Adrenal gland (tissue), 12 donors: ENCODE data around the gene SMAD3. TPM values are rescaled to one million over a fixed set of nuclear protein-coding genes. Genes with fewer than 3 reads are reported as not detected.
A peak's percentile ranks its signal among the peaks of the same experiment; 100 is the strongest.

Experiments used
- DNase-seq, 7 donors: peaks; one replicate each; pipeline ENCODE4 v3.0.0-alpha.2; 2019 to 2020
- H3K27ac ChIP-seq, 5 donors: fragments of 200-600 bp; sonication (generic) in 4 of 5; 1 replicate in 3 of 5; 2 replicates in 2 of 5; pipeline versions ENCODE4 v1.5.1 to v1.8.0; 2016 to 2020; ENCODE audit warnings: mild to moderate bottlenecking in 1 of 5
- H3K27me3 ChIP-seq: fragments of 200-600 bp; 2 replicates; pipeline ENCODE4 v1.8.0; 2021
- H3K36me3 ChIP-seq, 2 donors: fragments of 200-600 bp; replicated peaks in 1 of 2; 1 replicate in 1 of 2; 2 replicates in 1 of 2; pipeline versions ENCODE4 v1.5.1 to v1.8.0; 2018 to 2022
- H3K4me1 ChIP-seq, 2 donors: fragments of 200-600 bp; replicated peaks in 1 of 2; 1 replicate in 1 of 2; 2 replicates in 1 of 2; pipeline versions ENCODE4 v1.5.1 to v1.8.0; 2018 to 2021
- H3K4me3 ChIP-seq, 4 donors: fragments of 200-600 bp; sonication (generic) in 3 of 4; one replicate each; pipeline ENCODE4 v1.5.1; 2016 to 2018
- H3K9me3 ChIP-seq, 3 donors: fragments of 200-600 bp; sonication (generic) in 1 of 3; replicated peaks in 1 of 3; 1 replicate in 2 of 3; 2 replicates in 1 of 3; pipeline versions ENCODE4 v1.5.1 to v1.8.0; 2016 to 2021
- POLR2A ChIP-seq, 2 donors: fragments of 450-650 bp; IDR thresholded peaks; one replicate each; pipeline ENCODE4 v1.6.1; 2017; ENCODE audit warnings: antibody characterized with exemption in 2 of 2, mild to moderate bottlenecking in 2 of 2, moderate library complexity in 1 of 2
- WGBS, 4 donors: extraction: QIAGEN DNeasy Blood & Tissue Kit in 2 of 4; methylation state at CpG; one replicate each; pipeline versions ENCODE4 v1.1.5 to v1.1.7; 2013 to 2017; 5-methylcytosine and 5-hydroxymethylcytosine counted together
- intact Hi-C, 2 donors: fragments of 100-400 bp; cut with DNase I; formaldehyde crosslinking; loops; one replicate each; pipeline versions ENCODE4 v1.14.1 to v1.15.0; 2022 to 2023
- polyA plus RNA-seq, 3 donors: library from polyadenylated mRNA; stranded (reverse); fragments of 200-250 nt in 2 of 3; fragments of 350-450 nt in 1 of 3; fragmentation: Illumina TruSeq in 1 of 3; extraction: RNeasy Lipid Tissue Mini Kit (QIAGEN cat#74804) in 1 of 3; gene quantifications; one replicate each; pipeline ENCODE4 v1.2.3, GENCODE V29; 2013 to 2014
- total RNA-seq, 9 donors: library from RNA; depleted of rRNA in 4 of 9; stranded (reverse); fragments of >200 nt in 4 of 9; fragments of 120-200 nt in 1 of 9; fragmentation: NEBNext Ultra II Directional in 1 of 9; extraction: Animal tissue kit (Norgen Biotek cat#: 25700) in 1 of 9; gene quantifications; one replicate each; pipeline versions ENCODE4 v1.1.0 to v1.2.4, GENCODE V29; 2013 to 2023
- TF ChIP-seq, protein P1 (sequence below), 6 experiments: fragments of 450-650 bp in 4 of 6; fragments of 200-600 bp in 2 of 6; sonication (generic) in 1 of 6; IDR thresholded peaks; 1 replicate in 5 of 6; 2 replicates in 1 of 6; pipeline versions ENCODE4 v1.5.1 to v1.8.0; 2016 to 2021; ENCODE audit warnings: antibody characterized with exemption in 6 of 6, mild to moderate bottlenecking in 2 of 6, moderate library complexity in 1 of 6
- donor health status: healthy with polysubstance abuse.
- donor health status: Bipolar disorder and iron deficiency.
- donor health status: DM: yes; HTN: yes; CAD: no.
- donor health status: DM: no; HTN: no; CAD: no.
- donor health status: DM: no; HTN: no; CAD: no.
- donor health status: DM: yes; HTN: yes; CAD: no.

SMAD3 gene
- total and polyA plus RNA-seq, 12 donors = 6.4 to 92.0 (median 8.0) TPM

DNA sequence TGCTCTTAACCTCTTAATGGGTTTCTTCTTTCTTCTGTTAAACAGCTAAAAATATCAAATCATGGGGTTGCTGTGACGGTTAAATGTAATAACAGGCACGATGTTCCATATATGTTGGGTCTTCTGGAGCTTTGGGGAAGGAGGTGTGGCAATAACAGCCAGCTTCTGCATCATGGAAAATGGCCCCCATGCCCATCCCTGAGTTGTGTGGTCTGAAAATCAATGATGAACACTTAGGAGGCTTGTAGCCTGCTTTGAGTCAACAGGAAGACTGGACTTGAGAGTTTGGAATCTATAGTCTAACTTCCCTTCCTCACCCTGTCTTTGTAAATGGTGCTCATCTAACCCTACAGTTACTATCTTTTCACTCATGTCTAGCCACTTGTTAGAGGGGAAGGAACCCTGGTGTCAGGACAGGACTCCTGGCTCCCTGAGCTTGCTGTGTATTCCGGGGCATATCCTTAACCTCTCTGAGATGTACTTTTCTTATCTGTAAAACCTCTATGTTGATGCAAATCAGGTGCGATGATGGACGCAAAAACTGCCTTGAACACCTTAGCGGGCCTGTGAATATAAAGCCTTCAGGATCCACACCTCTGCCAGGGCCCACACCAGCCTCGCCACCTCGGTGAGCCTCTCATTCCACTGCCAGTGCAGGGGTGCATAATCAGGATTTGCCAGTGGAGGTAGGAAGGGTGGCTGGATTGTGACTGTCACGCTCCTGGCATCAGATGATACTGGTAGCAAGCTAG is 27.5 kb downstream of the SMAD3 start:
- 90 to 92% (median 90%) methylated on average over 7 to 9 of the region's 9 CpGs for WGBS, 4 donors
- DNase-seq = no peak
- H3K9me3 ChIP-seq = no peaks in the 10 kb centered on the region
- no peaks in the 10 kb centered on the region for H3K27me3 ChIP-seq
- no peaks in the 10 kb centered on the region for H3K36me3 ChIP-seq
- peaks cover 11 to 28% of the 10 kb centered on the region in 2 donors for H3K4me1 ChIP-seq
- H3K4me3 ChIP-seq = no peak overlapping the region
- intact Hi-C loops = no loop called here
- H3K27ac ChIP-seq = no peak overlapping the region
- TF ChIP-seq POLR2A (IDR thresholded peaks at IDR 0.05) = no peak
- TF ChIP-seq, protein P1, sequence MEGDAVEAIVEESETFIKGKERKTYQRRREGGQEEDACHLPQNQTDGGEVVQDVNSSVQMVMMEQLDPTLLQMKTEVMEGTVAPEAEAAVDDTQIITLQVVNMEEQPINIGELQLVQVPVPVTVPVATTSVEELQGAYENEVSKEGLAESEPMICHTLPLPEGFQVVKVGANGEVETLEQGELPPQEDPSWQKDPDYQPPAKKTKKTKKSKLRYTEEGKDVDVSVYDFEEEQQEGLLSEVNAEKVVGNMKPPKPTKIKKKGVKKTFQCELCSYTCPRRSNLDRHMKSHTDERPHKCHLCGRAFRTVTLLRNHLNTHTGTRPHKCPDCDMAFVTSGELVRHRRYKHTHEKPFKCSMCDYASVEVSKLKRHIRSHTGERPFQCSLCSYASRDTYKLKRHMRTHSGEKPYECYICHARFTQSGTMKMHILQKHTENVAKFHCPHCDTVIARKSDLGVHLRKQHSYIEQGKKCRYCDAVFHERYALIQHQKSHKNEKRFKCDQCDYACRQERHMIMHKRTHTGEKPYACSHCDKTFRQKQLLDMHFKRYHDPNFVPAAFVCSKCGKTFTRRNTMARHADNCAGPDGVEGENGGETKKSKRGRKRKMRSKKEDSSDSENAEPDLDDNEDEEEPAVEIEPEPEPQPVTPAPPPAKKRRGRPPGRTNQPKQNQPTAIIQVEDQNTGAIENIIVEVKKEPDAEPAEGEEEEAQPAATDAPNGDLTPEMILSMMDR (IDR thresholded peaks at IDR 0.05) = no peak

DNA sequence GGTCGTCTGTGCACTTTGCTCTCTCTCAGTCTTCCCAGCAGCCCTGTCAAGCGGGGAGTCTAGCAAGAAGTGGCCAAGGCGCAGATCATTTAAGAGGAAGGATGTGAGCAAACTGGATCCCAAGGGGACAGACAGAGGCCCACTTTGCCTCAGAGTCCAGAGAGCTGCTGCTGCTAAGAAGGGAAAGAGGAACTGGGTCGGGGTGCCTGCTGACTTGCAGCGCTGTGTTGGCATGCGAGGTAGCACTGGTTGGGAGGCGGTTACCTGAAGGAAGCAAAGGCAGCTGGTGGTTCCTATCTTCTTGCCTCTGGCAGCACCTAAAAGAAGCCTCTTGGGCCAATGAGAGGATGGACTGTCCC is 28.1 kb downstream of the SMAD3 start:
- Histone ChIP-seq H3K36me3 (no peaks in the 10 kb centered on the region), H3K4me3 (no peak overlapping the region), H3K4me1 (peaks cover 11 to 29% of the 10 kb centered on the region in 2 donors), H3K27ac (no peak overlapping the region), H3K27me3 (no peaks in the 10 kb centered on the region), H3K9me3 (no peaks in the 10 kb centered on the region)
- peak in 2 of 7 donors; percentile 33 to 49 for DNase-seq
- no peak for TF ChIP-seq POLR2A (IDR thresholded peaks at IDR 0.05)
- TF ChIP-seq, protein P1 (IDR thresholded peaks at IDR 0.05) = no peak
- WGBS, 4 donors = 71 to 87% (median 76%) methylated on average over 7 of the region's 7 CpGs
- intact Hi-C loops = no loop called here

DNA sequence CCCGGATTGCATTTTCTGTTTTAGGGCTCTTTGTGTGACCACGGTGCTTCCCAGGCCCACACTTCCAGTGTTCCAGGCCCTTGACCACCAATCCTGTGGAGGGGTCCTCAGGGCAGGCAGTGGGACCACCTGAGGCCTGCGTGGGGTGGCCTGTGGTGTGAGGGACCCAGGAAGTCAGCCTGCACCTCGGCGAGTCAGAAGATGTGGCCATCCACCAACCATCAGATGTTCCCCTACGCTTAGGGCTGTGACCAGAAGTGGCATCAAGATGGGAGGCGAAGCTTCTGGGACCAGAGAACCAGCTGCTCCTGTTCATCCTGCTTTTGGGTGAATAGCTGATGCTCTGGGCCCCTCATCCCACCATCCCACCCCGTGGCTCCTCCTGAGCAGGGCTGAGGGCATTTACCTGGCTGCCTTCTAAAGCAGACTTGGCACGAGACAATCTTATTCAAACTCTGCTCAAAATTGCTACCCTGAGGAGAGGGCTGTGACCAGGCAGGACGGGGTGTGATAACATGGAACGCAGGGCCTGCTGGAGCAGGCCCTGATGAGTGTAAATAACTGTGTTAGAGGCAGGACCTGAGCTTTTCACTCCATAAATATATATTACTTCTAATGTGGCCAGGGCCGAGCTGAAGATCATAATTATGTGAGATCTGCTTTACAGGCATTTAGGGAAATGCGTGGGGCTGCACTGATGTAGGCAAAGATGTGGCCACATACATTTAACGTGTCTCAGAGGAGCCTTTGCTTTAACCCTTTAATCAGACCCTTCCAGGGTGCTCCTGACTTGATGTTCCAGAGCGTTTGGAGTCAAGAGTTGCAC is 28.8 kb downstream of the SMAD3 start:
- Histone ChIP-seq H3K27me3 (no peaks in the 10 kb centered on the region), H3K4me3 (no peak overlapping the region), H3K9me3 (no peaks in the 10 kb centered on the region), H3K27ac (no peak overlapping the region), H3K4me1 (peaks cover 11 to 28% of the 10 kb centered on the region in 2 donors), H3K36me3 (no peaks in the 10 kb centered on the region)
- no peak for DNase-seq
- TF ChIP-seq POLR2A (IDR thresholded peaks at IDR 0.05) = no peak
- TF ChIP-seq, protein P1 (IDR thresholded peaks at IDR 0.05) = no peak
- WGBS, 4 donors = 84 to 94% (median 89%) methylated on average over 9 to 15 of the region's 15 CpGs
- intact Hi-C loops = no loop called here

DNA sequence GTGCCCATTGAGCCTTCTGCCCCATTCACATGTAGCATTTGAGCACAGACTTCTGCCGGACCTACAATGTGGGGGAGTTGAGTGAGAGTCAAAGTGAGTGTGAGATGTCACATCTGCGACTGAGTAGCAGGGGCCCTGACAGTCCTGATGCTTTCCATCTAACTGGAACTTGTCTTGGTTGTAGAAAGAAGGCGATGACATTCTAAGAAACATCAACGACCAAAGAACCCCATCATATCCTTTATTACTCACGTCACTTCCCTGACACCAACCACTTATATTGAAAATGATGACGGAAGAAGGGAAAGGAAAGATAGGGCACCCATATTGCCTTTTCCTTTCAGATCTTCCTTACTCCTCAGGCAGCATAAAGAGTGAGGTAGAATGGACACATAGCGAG is 30.5 kb downstream of the SMAD3 start:
- TF ChIP-seq POLR2A (IDR thresholded peaks at IDR 0.05) = no peak
- WGBS, 4 donors = 91 to 97% (median 94%) methylated on average over 7 of the region's 7 CpGs
- no peaks in the 10 kb centered on the region for H3K27me3 ChIP-seq
- no peak overlapping the region for H3K27ac ChIP-seq
- H3K4me3 ChIP-seq = no peak overlapping the region
- DNase-seq = no peak
- no peaks in the 10 kb centered on the region for H3K9me3 ChIP-seq
- H3K4me1 ChIP-seq = peaks cover 8 to 20% of the 10 kb centered on the region in 2 donors
- intact Hi-C loops = no loop called here
- no peaks in the 10 kb centered on the region for H3K36me3 ChIP-seq
